Lower lobe of right lung (tissue), 2 donors: ENCODE results near the gene PNPLA2. TPM values are rescaled to one million over a fixed set of nuclear protein-coding genes. Genes with fewer than 3 reads are reported as not detected.

Experiments used
- ATAC-seq, 2 donors: fragments of 200-7000 bp; cut with Tn5 transposase; one replicate each; pipeline ENCODE4 v1.9.1; 2020 to 2022; ENCODE audit warnings: mild to moderate bottlenecking in 2 of 2, moderate library complexity in 2 of 2
- DNase-seq: peaks from one replicate; pipeline ENCODE4 v3.0.0-alpha.2; 2020
- H3K27ac ChIP-seq: fragments of 200-600 bp; one replicate; pipeline ENCODE4 v1.8.0; 2022
- H3K27me3 ChIP-seq: fragments of 200-600 bp; one replicate; pipeline ENCODE4 v1.8.0; 2022; ENCODE audit warnings: low read depth
- H3K36me3 ChIP-seq: fragments of 200-600 bp; one replicate; pipeline ENCODE4 v1.8.0; 2022; ENCODE audit warnings: mild to moderate bottlenecking
- H3K4me1 ChIP-seq: fragments of 200-600 bp; one replicate; pipeline ENCODE4 v1.8.0; 2022
- H3K4me3 ChIP-seq: fragments of 200-600 bp; one replicate; pipeline ENCODE4 v1.8.0; 2022; ENCODE audit warnings: mild to moderate bottlenecking
- H3K9me3 ChIP-seq: fragments of 200-600 bp; one replicate; pipeline ENCODE4 v1.8.0; 2022
- intact Hi-C: fragments of 100-400 bp; cut with DNase I; formaldehyde crosslinking; loops from one replicate; pipeline ENCODE4 v1.11.0; 2022
- long read RNA-seq: library from polyadenylated mRNA; unstranded; transcript quantifications from one replicate; pipeline ENCODE4 v2.0.0, GENCODE V29; 2021
- total RNA-seq: library from RNA; stranded (reverse); fragmentation: NEBNext Ultra II Directional; extraction: Animal tissue kit (Norgen Biotek cat#: 25700); gene quantifications from one replicate; pipeline ENCODE4 v1.2.1, GENCODE V29; 2021
- TF ChIP-seq, protein P1 (sequence below): fragments of 200-600 bp; IDR thresholded peaks from one replicate; pipeline ENCODE4 v1.8.0; 2022; ENCODE audit warnings: antibody characterized with exemption, mild to moderate bottlenecking
- donor health status: DM: no; HTN: yes; CAD: no; lungs with severe emphysema.

PNPLA2 gene
- total RNA-seq: 137 TPM
- long read RNA-seq, partial matches to known transcripts: 62 of 75 reads
- long read RNA-seq, other reads (novel, unspliced or antisense): 10 of 75 reads

- Histone ChIP-seq H3K36me3 (peaks cover 27% of the 10 kb centered on the region), H3K4me1 (peaks cover 32% of the 10 kb centered on the region), H3K4me3 (peak within 1 kb of the TSS; percentile 68), H3K27me3 (no peaks in the 10 kb centered on the region), H3K27ac (peak within 1 kb of the TSS; percentile 95), H3K9me3 (no peaks in the 10 kb centered on the region)
- DNase-seq (no peak), ATAC-seq (peak; percentile 36 to 53)
- intact Hi-C loops: no loop called here
- TF ChIP-seq, protein P1, sequence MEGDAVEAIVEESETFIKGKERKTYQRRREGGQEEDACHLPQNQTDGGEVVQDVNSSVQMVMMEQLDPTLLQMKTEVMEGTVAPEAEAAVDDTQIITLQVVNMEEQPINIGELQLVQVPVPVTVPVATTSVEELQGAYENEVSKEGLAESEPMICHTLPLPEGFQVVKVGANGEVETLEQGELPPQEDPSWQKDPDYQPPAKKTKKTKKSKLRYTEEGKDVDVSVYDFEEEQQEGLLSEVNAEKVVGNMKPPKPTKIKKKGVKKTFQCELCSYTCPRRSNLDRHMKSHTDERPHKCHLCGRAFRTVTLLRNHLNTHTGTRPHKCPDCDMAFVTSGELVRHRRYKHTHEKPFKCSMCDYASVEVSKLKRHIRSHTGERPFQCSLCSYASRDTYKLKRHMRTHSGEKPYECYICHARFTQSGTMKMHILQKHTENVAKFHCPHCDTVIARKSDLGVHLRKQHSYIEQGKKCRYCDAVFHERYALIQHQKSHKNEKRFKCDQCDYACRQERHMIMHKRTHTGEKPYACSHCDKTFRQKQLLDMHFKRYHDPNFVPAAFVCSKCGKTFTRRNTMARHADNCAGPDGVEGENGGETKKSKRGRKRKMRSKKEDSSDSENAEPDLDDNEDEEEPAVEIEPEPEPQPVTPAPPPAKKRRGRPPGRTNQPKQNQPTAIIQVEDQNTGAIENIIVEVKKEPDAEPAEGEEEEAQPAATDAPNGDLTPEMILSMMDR: no peak
These were observed at the start of gene PNPLA2 for GRCh38 chr11:818396-819128. PNPLA2 (plus strand) TSS chr11:818914; CDS start chr11:819719, 805 bp downstream.

DNA sequence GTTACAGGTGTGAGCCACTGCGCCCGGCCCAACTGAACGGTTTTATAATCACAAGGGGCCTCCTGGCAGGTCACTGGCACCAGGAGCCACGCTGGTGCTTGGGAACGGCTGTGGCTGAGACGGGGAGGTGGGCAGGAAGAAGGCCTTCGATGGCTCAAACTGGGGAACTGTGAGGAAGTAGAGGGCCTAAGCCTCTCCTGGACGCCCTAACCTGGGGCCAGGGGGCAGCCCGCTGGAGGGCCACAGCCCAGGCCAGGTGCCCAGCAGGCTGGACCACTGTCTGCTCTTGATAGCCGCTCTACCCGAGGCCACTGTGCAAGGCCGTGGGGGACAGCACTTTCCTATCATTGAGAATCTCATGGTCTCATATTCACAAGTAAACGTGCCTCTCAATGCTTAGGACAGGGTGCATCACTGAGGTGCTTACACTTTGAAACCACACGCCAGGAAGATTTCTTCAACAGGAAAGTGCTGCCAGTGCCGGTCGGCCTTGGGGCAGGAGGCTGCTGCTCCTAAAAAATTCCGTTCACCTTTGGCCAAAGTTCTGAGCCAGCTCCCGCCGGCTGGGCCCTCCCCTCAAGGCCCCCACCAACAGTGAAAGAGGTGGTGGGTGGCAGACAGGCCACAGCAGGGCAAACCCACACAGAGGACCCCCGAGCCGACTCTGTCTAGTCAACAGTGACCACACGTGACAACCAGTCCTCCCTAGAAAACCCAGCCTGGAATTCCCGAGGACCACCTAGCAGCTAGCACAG, 48.6 kb upstream of the PNPLA2 start:
- DNase-seq: peak; percentile 44
- no peaks in the 10 kb centered on the region for H3K27me3 ChIP-seq
- intact Hi-C loops: no loop called here
- peaks cover 4% of the 10 kb centered on the region for H3K4me1 ChIP-seq
- H3K36me3 ChIP-seq: peaks cover 68% of the 10 kb centered on the region
- H3K9me3 ChIP-seq: no peaks in the 10 kb centered on the region
- TF ChIP-seq, protein P1: no peak
- ATAC-seq: no peak
- no peak overlapping the region for H3K4me3 ChIP-seq
- no peak overlapping the region for H3K27ac ChIP-seq

GRCh38 chr11:770642-771616, 47.8 kb upstream of the PNPLA2 start:
- no peak for ATAC-seq
- intact Hi-C loops: no loop called here
- Histone ChIP-seq H3K36me3 (peaks cover 60% of the 10 kb centered on the region), H3K9me3 (no peaks in the 10 kb centered on the region), H3K4me1 (peaks cover 12% of the 10 kb centered on the region), H3K27me3 (no peaks in the 10 kb centered on the region), H3K27ac (no peak overlapping the region), H3K4me3 (no peak overlapping the region)
- TF ChIP-seq, protein P1: no peak
- peak; percentile 45 for DNase-seq

- Histone ChIP-seq H3K9me3 (no peaks in the 10 kb centered on the region), H3K27me3 (no peaks in the 10 kb centered on the region), H3K4me3 (no peak overlapping the region), H3K27ac (no peak overlapping the region), H3K36me3 (peaks cover 52% of the 10 kb centered on the region), H3K4me1 (peaks cover 20% of the 10 kb centered on the region)
- intact Hi-C loops: no loop called here
- no peak for DNase-seq
- no peak for ATAC-seq
- TF ChIP-seq, protein P1: no peak
These were observed 47.0 kb upstream of the PNPLA2 start for GRCh38 chr11:771617-772204.
